Stimulated activated CD8-positive, alpha-beta memory T cell treated with anti-CD3 and anti-CD28 coated beads, Interleukin-7, amount 100 ng/mL, for 24 hours (primary cell): Measurements from ENCODE around the gene OSBPL10.

Experiments
- DNase-seq: peaks from one replicate; pipeline ENCODE4 v3.0.0-alpha.2; 2020; ENCODE audit warnings: low read depth

The OSBPL10 gene

GRCh38 chr3:31772758-31773473, 208.1 kb downstream of the OSBPL10 start:
- DNase-seq = no peak

GRCh38 chr3:31772272-31772671, 208.8 kb downstream of the OSBPL10 start:
- DNase-seq = no peak

GRCh38 chr3:31770822-31771326, 210.2 kb downstream of the OSBPL10 start:
- no peak for DNase-seq

GRCh38 chr3:31768479-31769125, 212.5 kb downstream of the OSBPL10 start:
- DNase-seq = no peak

DNA sequence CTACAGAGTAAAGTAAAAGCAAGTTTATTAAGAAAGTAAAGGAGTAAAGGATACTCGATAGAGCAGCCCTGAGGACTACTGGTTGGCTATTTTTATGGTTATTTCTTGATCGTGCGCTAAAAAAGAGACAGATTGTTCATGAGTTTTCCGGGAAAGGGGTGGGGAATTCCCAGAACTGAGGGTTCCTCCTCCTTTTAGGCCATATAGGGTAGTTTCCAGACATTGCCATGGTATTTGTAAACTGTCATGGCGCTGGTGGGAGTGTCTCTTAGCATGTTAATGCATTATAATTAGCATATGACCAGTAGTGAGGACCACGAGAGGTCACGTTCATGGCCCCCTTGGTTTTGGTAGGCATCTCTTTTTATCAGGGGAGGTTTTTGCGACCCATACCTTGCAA, 213.1 kb downstream of the OSBPL10 start:
- no peak for DNase-seq

DNA sequence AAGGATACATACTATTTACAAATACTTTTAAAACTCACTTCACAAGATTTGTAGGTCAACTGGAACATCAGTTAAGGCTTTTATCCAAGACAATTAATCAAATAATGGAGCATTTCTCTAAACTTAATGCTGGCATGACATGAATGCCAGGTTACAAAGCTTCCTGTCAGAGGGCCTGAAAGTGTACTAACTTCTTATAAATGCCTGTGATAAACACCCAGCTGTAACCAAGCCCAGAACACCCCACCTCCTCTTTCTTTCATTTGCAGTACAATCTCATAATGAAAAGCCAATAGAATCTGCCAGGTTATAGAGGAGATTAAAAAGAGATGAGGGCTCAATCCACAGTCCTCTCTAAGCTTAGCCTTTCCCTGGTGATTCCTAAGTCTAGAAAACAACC, 214.4 kb downstream of the OSBPL10 start:
- DNase-seq = no peak

DNA sequence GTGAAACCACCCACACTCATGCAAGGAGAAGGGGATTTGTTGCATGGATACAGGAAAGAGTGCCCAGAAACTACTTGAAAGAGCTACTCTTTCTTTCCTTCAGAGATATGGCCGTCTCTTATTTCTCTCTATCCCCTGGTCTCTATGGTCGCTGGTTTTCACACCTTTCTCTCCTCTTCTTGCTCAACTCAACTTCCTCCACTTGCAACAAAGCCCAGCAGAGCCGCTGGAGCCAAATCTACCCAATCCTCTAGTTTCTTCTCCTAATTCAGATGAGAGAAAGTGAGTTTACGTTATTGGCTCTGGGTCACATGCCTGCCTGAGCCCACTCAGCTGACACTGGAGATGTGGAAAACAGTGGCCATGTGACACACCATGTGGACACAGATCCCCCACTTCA, 215.2 kb downstream of the OSBPL10 start:
- no peak for DNase-seq

GRCh38 chr3:31763731-31764130, 217.3 kb downstream of the OSBPL10 start:
- DNase-seq = no peak

- DNase-seq = no peak
Observed at GRCh38 chr3:31762888-31763351, 218.1 kb downstream of the OSBPL10 start.

GRCh38 chr3:31762097-31762764, 218.8 kb downstream of the OSBPL10 start:
- no peak for DNase-seq

DNA sequence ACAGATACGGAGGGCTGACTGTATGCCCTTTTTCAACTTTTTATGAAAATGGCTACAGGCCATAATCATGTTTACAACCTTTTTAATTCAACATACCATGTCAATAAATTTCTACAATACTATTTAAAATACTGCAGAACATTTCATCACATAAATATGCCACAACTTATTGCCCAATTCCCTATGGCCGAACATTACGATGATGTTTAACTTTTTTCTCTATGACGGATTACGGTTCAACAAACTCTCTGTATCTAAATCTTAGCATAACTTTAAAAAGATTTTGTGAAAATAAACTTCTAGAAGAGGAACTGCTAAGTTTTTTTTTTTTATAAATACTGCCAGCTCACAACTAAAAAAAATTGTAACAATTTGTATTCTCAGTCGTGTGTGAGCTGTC, 220.4 kb downstream of the OSBPL10 start:
- no peak for DNase-seq

GRCh38 chr3:31758322-31758965, 222.6 kb downstream of the OSBPL10 start:
- DNase-seq = no peak

- DNase-seq = no peak
Observed at GRCh38 chr3:31755926-31756658, 225.0 kb downstream of the OSBPL10 start.

DNA sequence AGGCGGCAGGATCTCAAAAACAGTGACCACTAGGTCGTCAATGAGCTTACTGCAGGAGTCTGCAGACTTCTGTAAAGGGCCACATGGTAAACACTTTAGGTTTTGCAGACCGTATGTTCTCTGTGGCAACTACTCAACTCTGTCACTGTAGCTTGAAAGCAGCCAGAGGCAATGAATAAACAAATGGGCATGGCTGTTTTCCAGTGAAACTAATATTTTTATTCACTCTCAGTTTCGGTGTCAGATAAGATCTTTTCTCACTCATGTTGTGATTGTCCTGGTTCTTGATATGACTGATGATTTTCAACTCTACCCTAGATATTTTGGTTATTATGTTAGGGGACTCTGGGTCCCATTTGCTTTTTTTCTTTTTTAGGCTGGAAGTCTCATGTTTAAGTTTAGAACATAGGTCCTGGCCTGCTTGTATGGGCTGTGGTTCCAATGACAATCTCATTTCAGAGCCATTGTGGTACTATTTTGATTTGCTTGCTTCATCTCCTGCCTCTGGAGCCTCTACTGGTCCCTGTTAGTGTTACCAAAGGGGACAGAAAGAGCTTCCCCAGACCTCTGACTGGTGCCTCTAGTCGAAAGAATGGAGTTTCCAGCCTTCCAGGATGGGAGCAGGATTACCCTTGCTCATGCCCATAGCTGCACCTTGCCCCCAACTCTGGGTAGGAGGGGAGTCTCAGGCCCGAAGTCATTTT, 226.3 kb downstream of the OSBPL10 start:
- DNase-seq = no peak

DNA sequence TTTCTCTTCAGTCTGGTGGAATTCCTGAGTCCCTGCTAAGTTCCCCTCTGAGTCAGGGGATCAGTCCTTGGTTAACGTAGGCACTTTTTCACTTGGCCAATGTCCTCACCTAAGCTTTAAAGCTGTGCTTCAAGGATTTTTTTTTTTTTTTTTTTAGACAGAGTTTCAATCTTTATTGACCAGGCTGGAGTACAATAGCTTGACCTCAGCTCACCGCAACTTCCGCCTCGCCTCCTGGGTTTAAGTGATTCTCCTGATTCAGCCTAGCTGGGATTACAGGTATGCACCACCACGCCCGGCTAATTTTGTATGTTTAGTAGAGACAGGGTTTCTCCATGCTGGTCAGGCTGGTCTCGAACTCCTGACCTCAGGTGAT, 228.0 kb downstream of the OSBPL10 start:
- no peak for DNase-seq

- no peak for DNase-seq
Observed at GRCh38 chr3:31752305-31753049, 228.6 kb downstream of the OSBPL10 start.

- no peak for DNase-seq
Observed at GRCh38 chr3:31750341-31750740, 230.7 kb downstream of the OSBPL10 start.

GRCh38 chr3:31748933-31749295, 232.1 kb downstream of the OSBPL10 start:
- DNase-seq = no peak

DNA sequence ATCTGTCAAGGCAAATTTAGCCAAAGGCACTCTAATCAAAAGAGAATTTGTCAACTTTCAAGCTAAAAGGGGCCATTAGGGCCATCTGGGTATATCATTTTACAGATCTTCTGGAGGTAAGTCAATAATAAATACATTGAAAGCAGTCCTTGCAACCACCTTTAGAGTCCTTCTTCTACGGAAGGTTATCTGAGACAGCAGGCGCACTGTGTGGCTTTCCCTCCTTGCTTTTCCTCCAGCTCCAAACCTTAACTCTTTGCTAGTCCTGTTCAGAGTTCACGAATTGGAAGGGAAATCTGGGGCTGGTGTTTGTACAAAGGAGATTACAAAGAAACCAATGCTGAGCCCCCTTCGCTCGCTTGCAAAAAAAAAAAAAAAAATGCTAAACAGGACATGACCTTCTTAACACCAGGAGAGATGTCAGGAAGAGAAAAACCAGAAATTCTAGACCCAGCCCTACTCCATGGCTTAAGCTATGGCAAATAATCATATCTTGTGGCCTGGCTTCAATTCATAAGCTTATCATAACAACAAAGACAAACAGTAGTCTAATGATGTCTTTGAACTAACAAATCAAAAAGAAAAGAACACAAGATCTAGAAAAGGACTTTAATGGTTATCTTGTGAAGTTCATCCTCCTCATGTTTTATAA, 232.7 kb downstream of the OSBPL10 start:
- DNase-seq = no peak

DNA sequence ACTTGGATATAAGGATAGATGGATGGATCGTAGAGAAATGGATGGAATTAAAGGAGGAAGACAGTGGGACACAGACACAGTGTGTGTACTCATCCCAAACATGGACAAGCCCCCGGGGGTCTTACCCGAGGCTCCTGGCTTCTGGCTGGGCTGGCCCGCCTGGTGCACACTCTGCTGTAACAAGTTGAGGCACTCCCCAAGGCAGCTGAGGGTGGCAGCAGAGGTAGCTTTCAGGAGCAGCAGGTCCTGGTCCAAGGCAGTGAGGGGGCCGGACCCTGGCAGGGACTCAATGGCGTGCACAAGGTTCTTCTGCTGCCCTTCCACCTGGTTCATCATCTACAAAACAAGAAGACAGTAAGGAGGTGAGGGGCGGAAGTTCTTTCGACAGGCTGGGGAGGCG, 233.3 kb downstream of the OSBPL10 start:
- DNase-seq = no peak
